HG02798 (cell line): ENCODE data around the gene CRYBG3.

Experiments used
- ATAC-seq: cut with Tn5 transposase; IDR thresholded peaks from one replicate; pipeline ENCODE4 v1.9.1; 2021; ENCODE audit warnings: mild to moderate bottlenecking; ENCODE audit not compliant: unreplicated experiment, poor library complexity

Gene CRYBG3

GRCh38 chr3:97937205-97937604 is 115.4 kb downstream of the CRYBG3 start:
- ATAC-seq = no peak

GRCh38 chr3:97938444-97938843 is 116.6 kb downstream of the CRYBG3 start:
- ATAC-seq = no peak

- no peak for ATAC-seq
Measured at GRCh38 chr3:97939401-97939800, 117.6 kb downstream of the CRYBG3 start.

- no peak for ATAC-seq
Measured at GRCh38 chr3:97940034-97940433, 118.2 kb downstream of the CRYBG3 start.

GRCh38 chr3:97942801-97943546 is 121.2 kb downstream of the CRYBG3 start:
- ATAC-seq = no peak

- ATAC-seq = no peak
Measured at GRCh38 chr3:97948351-97949109, 126.7 kb downstream of the CRYBG3 start.

GRCh38 chr3:97949110-97949485 is 127.3 kb downstream of the CRYBG3 start:
- no peak for ATAC-seq

GRCh38 chr3:97949743-97950142 is 127.9 kb downstream of the CRYBG3 start:
- ATAC-seq = no peak

- no peak for ATAC-seq
Measured at GRCh38 chr3:97950360-97950759, 128.5 kb downstream of the CRYBG3 start.

- ATAC-seq = no peak
Measured at GRCh38 chr3:97952280-97952679, 130.5 kb downstream of the CRYBG3 start.

GRCh38 chr3:97952872-97953271 is 131.1 kb downstream of the CRYBG3 start:
- no peak for ATAC-seq

- ATAC-seq = peak; percentile 34
Measured at GRCh38 chr3:97954228-97954827, 132.5 kb downstream of the CRYBG3 start.

- no peak for ATAC-seq
Measured at GRCh38 chr3:97956051-97956450, 134.2 kb downstream of the CRYBG3 start.

GRCh38 chr3:97957617-97958311 is 136.0 kb downstream of the CRYBG3 start:
- ATAC-seq = no peak

GRCh38 chr3:97958396-97958795 is 136.6 kb downstream of the CRYBG3 start:
- no peak for ATAC-seq

GRCh38 chr3:97958796-97959195 is 137.0 kb downstream of the CRYBG3 start:
- ATAC-seq = no peak

GRCh38 chr3:97959872-97960271 is 138.1 kb downstream of the CRYBG3 start:
- no peak for ATAC-seq

- ATAC-seq = no peak
Measured at GRCh38 chr3:97960551-97960950, 138.7 kb downstream of the CRYBG3 start.

GRCh38 chr3:97960993-97961766 is 139.4 kb downstream of the CRYBG3 start:
- ATAC-seq = no peak

GRCh38 chr3:97967966-97968365 is 146.2 kb downstream of the CRYBG3 start:
- no peak for ATAC-seq
